ENCODE measurements around the gene TUG1.

TUG1 gene

DNA sequence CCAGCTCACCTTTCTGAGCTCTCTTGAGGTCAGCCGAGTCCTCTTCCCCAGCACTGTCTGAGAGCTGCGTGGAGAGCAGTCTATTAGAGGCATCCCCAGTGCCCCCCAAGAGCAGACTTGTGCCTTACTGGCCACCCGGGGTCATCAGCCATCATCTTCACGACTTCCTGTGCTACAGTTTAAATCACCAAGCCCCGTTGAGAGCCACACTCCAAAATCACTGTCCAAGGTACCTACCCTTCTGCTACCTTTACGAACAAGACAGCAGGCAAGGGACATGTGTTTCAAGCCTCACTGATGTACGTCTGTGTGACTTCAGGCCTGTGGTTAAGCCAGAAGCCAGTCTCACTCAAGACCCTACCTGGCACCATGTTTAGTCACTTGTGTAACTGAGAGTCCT lies 35.6 kb upstream of the TUG1 start:
- Histone ChIP-seq H3K4me3 (ENCODE audit: low read length) (no peak overlapping the region), H3K36me3 (ENCODE audit: insufficient read depth, low read length) (peaks cover 89% of the 10 kb centered on the region), H3K9me3 (ENCODE audit: low read length) (no peaks in the 10 kb centered on the region), H2AFZ (ENCODE audit: low read depth, low read length) (no peak overlapping the region), H3K4me1 (ENCODE audit: insufficient read depth, low read length) (no peaks in the 10 kb centered on the region), H3K27me3 (ENCODE audit: insufficient read depth, low read length) (no peaks in the 10 kb centered on the region)

DNA sequence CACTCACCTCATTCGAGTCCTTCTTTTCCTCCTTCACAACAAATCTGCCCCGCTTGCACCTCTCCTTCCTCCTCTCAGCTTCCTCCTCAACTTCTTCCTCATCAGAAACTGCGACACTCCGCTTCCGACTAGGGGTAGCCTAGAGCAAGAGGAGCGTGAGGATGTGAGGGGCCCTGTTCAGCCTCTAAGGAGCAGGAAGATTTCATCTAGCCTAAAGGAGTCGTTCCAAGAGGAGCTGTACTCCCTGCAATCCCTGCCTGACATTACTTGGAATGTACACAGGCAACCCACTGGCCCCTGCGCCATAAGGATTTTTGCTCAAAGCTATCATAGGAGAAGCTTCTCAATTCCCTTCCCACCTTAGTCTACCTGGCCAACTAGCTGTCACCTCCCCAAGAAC lies 35.0 kb upstream of the TUG1 start:
- Histone ChIP-seq H3K4me3 (ENCODE audit: low read length) (no peak overlapping the region), H2AFZ (ENCODE audit: low read depth, low read length) (no peak overlapping the region), H3K36me3 (ENCODE audit: insufficient read depth, low read length) (peaks cover 88% of the 10 kb centered on the region), H3K27me3 (ENCODE audit: insufficient read depth, low read length) (no peaks in the 10 kb centered on the region), H3K4me1 (ENCODE audit: insufficient read depth, low read length) (no peaks in the 10 kb centered on the region), H3K9me3 (ENCODE audit: low read length) (no peaks in the 10 kb centered on the region)

GRCh38 chr22:30940685-30941362 lies 28.2 kb upstream of the TUG1 start:
- Histone ChIP-seq H3K4me3 (ENCODE audit: low read length) (no peak overlapping the region), H3K9me3 (ENCODE audit: low read length) (no peaks in the 10 kb centered on the region), H3K27me3 (ENCODE audit: insufficient read depth, low read length) (no peaks in the 10 kb centered on the region), H3K36me3 (ENCODE audit: insufficient read depth, low read length) (peaks cover 90% of the 10 kb centered on the region), H2AFZ (ENCODE audit: low read depth, low read length) (no peak overlapping the region), H3K4me1 (ENCODE audit: insufficient read depth, low read length) (no peaks in the 10 kb centered on the region)

DNA sequence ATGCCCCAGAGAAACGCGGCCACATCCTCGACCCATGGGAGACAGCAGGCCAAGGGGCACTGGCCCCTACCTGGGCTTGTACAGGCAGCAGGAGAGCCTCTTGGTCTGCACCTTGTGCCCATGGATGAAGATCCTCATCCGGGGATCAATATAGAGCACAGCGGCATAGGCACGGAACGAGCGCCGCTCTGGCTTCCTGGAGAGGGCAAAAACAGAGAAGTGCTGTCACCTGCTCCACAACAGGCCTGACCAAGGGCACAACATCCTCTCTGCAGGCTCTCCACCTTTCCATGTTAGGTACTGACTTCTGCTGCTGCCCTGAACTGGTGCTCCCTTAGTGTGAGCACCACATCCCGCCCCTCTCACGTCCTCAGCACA lies 27.7 kb upstream of the TUG1 start:
- H3K27me3 ChIP-seq (ENCODE audit: insufficient read depth, low read length): no peaks in the 10 kb centered on the region
- no peaks in the 10 kb centered on the region for H3K9me3 ChIP-seq (ENCODE audit: low read length)
- H3K36me3 ChIP-seq (ENCODE audit: insufficient read depth, low read length): peaks cover 91% of the 10 kb centered on the region

GRCh38 chr22:30943368-30943767 lies 25.7 kb upstream of the TUG1 start:
- peaks cover 78% of the 10 kb centered on the region for H3K36me3 ChIP-seq (ENCODE audit: insufficient read depth, low read length)

More for the DNA sequence above, 27.7 kb upstream of the TUG1 start:
- no peak overlapping the region for H3K4me3 ChIP-seq (ENCODE audit: low read length)
- H2AFZ ChIP-seq (ENCODE audit: low read depth, low read length): no peak overlapping the region
- H3K4me1 ChIP-seq (ENCODE audit: insufficient read depth, low read length): peaks cover 5% of the 10 kb centered on the region

DNA sequence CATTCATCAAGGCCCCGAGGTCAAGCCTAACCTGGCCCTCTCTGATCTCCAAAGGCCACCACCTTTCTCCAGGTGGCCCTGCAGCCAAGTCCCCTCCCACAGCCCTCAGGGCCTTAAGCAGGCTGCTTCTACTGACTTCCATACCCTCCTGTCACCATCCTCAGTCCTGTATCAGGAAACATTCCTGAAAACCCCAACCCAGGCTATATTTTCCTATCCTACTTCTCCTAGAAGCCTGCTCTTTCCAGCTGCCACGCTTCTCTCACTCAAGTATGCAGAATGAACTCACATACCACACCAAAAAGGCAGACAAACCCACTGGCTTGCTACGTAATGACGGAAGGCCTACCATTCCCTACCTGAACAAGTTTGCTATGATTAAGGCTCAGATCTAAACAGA lies 24.1 kb upstream of the TUG1 start:
- Histone ChIP-seq H3K4me1 (ENCODE audit: insufficient read depth, low read length) (peaks cover 32% of the 10 kb centered on the region), H3K4me3 (ENCODE audit: low read length) (no peak overlapping the region), H2AFZ (ENCODE audit: low read depth, low read length) (no peak overlapping the region), H3K27me3 (ENCODE audit: insufficient read depth, low read length) (no peaks in the 10 kb centered on the region), H3K36me3 (ENCODE audit: insufficient read depth, low read length) (peaks cover 80% of the 10 kb centered on the region), H3K9me3 (ENCODE audit: low read length) (no peaks in the 10 kb centered on the region)

More at GRCh38 chr22:30943368-30943767, 25.7 kb upstream of the TUG1 start:
- Histone ChIP-seq H2AFZ (ENCODE audit: low read depth, low read length) (no peak overlapping the region), H3K4me3 (ENCODE audit: low read length) (no peak overlapping the region), H3K27me3 (ENCODE audit: insufficient read depth, low read length) (no peaks in the 10 kb centered on the region), H3K9me3 (ENCODE audit: low read length) (no peaks in the 10 kb centered on the region), H3K4me1 (ENCODE audit: insufficient read depth, low read length) (peaks cover 25% of the 10 kb centered on the region)

DNA sequence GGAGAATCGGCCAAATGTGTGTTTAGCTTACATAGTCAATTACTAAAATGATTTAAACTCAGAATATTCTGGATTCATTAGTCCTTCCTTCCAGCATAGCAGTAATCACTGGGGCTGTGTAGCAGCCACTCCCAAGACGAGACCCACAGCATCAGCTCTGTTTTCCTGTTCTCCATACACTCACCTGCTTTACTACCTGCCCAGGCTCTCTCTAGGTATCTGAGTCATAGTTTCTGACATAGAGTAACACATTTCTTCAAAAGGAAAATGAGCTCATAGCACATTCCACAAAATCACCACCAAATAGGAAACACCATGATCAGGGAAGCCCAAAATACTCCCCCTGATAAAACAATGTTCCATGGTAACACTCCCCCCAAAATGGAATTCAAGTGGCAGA lies 23.4 kb upstream of the TUG1 start:
- Histone ChIP-seq H3K4me1 (ENCODE audit: insufficient read depth, low read length) (peaks cover 32% of the 10 kb centered on the region), H3K4me3 (ENCODE audit: low read length) (no peak overlapping the region), H3K27me3 (ENCODE audit: insufficient read depth, low read length) (no peaks in the 10 kb centered on the region), H2AFZ (ENCODE audit: low read depth, low read length) (no peak overlapping the region), H3K36me3 (ENCODE audit: insufficient read depth, low read length) (peaks cover 80% of the 10 kb centered on the region), H3K9me3 (ENCODE audit: low read length) (no peaks in the 10 kb centered on the region)

- no peak overlapping the region for H3K4me3 ChIP-seq (ENCODE audit: low read length)
- peaks cover 32% of the 10 kb centered on the region for H3K4me1 ChIP-seq (ENCODE audit: insufficient read depth, low read length)
- H3K9me3 ChIP-seq (ENCODE audit: low read length): no peaks in the 10 kb centered on the region
- peaks cover 80% of the 10 kb centered on the region for H3K36me3 ChIP-seq (ENCODE audit: insufficient read depth, low read length)
- H3K27me3 ChIP-seq (ENCODE audit: insufficient read depth, low read length): no peaks in the 10 kb centered on the region
- H2AFZ ChIP-seq (ENCODE audit: low read depth, low read length): no peak overlapping the region
Observed at GRCh38 chr22:30946354-30946753, 22.7 kb upstream of the TUG1 start.

- H3K36me3 ChIP-seq (ENCODE audit: insufficient read depth, low read length): peaks cover 78% of the 10 kb centered on the region
- H3K4me3 ChIP-seq (ENCODE audit: low read length): no peak overlapping the region
- H3K27me3 ChIP-seq (ENCODE audit: insufficient read depth, low read length): no peaks in the 10 kb centered on the region
- H2AFZ ChIP-seq (ENCODE audit: low read depth, low read length): no peak overlapping the region
- H3K4me1 ChIP-seq (ENCODE audit: insufficient read depth, low read length): peaks cover 32% of the 10 kb centered on the region
- H3K9me3 ChIP-seq (ENCODE audit: low read length): no peaks in the 10 kb centered on the region
Observed at GRCh38 chr22:30947173-30947815, 21.8 kb upstream of the TUG1 start.

GRCh38 chr22:30947816-30948454 lies 21.1 kb upstream of the TUG1 start:
- H3K27me3 ChIP-seq (ENCODE audit: insufficient read depth, low read length): no peaks in the 10 kb centered on the region
- peaks cover 80% of the 10 kb centered on the region for H3K36me3 ChIP-seq (ENCODE audit: insufficient read depth, low read length)
- H3K4me1 ChIP-seq (ENCODE audit: insufficient read depth, low read length): peaks cover 32% of the 10 kb centered on the region
- no peaks in the 10 kb centered on the region for H3K9me3 ChIP-seq (ENCODE audit: low read length)
- H3K4me3 ChIP-seq (ENCODE audit: low read length): no peak overlapping the region
- H2AFZ ChIP-seq (ENCODE audit: low read depth, low read length): no peak overlapping the region

GRCh38 chr22:30948930-30949342 lies 20.1 kb upstream of the TUG1 start:
- H2AFZ ChIP-seq (ENCODE audit: low read depth, low read length): no peak overlapping the region
- no peak overlapping the region for H3K4me3 ChIP-seq (ENCODE audit: low read length)
- peaks cover 83% of the 10 kb centered on the region for H3K36me3 ChIP-seq (ENCODE audit: insufficient read depth, low read length)
- H3K4me1 ChIP-seq (ENCODE audit: insufficient read depth, low read length): peaks cover 36% of the 10 kb centered on the region
- no peaks in the 10 kb centered on the region for H3K9me3 ChIP-seq (ENCODE audit: low read length)
- H3K27me3 ChIP-seq (ENCODE audit: insufficient read depth, low read length): no peaks in the 10 kb centered on the region

DNA sequence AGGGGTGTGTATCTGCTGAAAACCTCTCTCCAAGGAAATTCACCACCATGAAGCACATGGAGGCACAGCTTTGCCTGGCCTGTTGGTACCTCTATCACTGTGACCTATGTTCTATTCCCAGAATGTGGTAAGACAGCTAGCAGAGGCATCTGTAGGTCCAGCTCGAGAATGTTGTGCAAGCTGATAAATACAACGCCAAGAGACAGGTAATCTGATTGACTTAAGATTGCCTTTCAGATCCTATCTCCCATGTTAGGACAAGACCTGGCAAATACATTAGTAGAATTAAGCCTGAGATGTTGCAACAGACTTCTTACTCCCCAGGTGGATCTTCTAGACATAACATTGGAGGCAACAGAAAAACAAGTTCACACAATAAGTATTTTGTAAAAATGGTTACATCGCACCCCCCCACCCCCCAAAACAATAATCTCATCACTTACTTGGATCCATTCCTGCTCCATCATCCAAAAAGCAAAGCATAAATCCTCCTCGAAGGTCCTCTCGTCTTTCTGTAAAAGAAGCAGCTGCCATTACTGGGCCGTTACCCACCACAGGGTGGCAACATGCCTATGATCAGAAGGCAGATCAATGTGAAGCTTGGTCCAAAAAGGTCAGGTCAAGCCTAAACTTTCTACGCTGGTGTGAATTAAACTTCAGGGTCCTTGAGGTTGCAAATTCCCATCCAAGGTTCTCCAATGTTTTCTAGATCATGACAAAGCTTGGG lies 19.0 kb upstream of the TUG1 start:
- H3K4me3 ChIP-seq (ENCODE audit: low read length): no peak overlapping the region
- H3K36me3 ChIP-seq (ENCODE audit: insufficient read depth, low read length): peaks cover 81% of the 10 kb centered on the region
- peaks cover 36% of the 10 kb centered on the region for H3K4me1 ChIP-seq (ENCODE audit: insufficient read depth, low read length)
- no peak overlapping the region for H2AFZ ChIP-seq (ENCODE audit: low read depth, low read length)
- H3K9me3 ChIP-seq (ENCODE audit: low read length): no peaks in the 10 kb centered on the region
- no peaks in the 10 kb centered on the region for H3K27me3 ChIP-seq (ENCODE audit: insufficient read depth, low read length)

GRCh38 chr22:30953206-30953605 lies 15.9 kb upstream of the TUG1 start:
- Histone ChIP-seq H3K4me3 (ENCODE audit: low read length) (no peak overlapping the region), H3K36me3 (ENCODE audit: insufficient read depth, low read length) (peaks cover 92% of the 10 kb centered on the region), H3K4me1 (ENCODE audit: insufficient read depth, low read length) (peaks cover 13% of the 10 kb centered on the region)

More at GRCh38 chr22:30953206-30953605, 15.9 kb upstream of the TUG1 start:
- Histone ChIP-seq H3K9me3 (ENCODE audit: low read length) (no peaks in the 10 kb centered on the region), H3K27me3 (ENCODE audit: insufficient read depth, low read length) (no peaks in the 10 kb centered on the region), H2AFZ (ENCODE audit: low read depth, low read length) (no peak overlapping the region)
